ENCODE results near the gene MAPK13. TPM values are rescaled to one million over a fixed set of nuclear protein-coding genes. Genes with fewer than 3 reads are reported as not detected.
A peak's percentile ranks its signal among the peaks of the same experiment; 100 is the strongest.

MAPK13 gene
- total RNA-seq, 1 donor from 2014 or later = 71.7 TPM

DNA sequence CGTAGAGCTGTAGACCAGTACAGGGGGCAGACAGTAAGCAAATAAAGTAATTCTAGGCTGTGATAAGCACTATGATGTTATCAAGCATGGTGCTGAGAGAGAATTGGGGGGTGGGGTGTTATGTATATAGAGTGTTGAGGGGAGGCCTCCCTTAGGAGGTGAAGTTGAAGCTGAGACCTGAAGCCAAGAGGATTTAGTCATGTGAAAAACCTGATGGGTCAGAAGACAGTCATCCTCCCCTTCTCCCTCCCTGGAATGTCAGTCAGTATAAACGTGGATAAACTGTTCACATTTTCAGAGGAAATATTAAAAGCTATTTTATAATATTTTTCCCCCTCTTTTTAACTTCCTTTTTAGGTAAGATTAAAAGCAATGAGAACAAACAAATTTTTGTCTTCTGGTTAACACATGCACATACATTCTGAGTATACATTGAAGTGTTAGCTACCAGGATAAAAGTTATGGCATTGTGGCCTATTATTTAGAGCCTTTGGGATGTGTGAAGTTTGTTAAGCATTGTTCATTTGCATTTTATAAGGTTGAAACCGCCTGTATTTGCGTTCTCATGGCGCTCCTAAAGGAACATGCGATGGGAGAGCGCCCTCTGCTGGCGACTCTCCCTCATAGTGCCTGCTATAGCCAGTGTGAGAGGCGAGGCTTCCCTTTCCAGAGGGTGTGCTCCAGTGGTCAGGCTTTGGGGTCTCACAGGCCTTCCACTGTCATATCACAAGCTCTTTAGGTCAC, 35.4 kb upstream of the MAPK13 start:
- Histone ChIP-seq H3K4me1 (peaks cover 9% of the 10 kb centered on the region), H3K27ac (no peak overlapping the region), H3K27me3 (ENCODE audit: low read depth) (no peaks in the 10 kb centered on the region), H3K36me3 (peaks cover 47% of the 10 kb centered on the region), H3K4me3 (no peak overlapping the region), H3K9me3 (no peaks in the 10 kb centered on the region)
- TF ChIP-seq, protein P1, sequence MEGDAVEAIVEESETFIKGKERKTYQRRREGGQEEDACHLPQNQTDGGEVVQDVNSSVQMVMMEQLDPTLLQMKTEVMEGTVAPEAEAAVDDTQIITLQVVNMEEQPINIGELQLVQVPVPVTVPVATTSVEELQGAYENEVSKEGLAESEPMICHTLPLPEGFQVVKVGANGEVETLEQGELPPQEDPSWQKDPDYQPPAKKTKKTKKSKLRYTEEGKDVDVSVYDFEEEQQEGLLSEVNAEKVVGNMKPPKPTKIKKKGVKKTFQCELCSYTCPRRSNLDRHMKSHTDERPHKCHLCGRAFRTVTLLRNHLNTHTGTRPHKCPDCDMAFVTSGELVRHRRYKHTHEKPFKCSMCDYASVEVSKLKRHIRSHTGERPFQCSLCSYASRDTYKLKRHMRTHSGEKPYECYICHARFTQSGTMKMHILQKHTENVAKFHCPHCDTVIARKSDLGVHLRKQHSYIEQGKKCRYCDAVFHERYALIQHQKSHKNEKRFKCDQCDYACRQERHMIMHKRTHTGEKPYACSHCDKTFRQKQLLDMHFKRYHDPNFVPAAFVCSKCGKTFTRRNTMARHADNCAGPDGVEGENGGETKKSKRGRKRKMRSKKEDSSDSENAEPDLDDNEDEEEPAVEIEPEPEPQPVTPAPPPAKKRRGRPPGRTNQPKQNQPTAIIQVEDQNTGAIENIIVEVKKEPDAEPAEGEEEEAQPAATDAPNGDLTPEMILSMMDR (IDR thresholded peaks at IDR 0.05) = peak; percentile 93
- DNase-seq (peak; percentile 88), ATAC-seq (peak; percentile 96 to 97)
- intact Hi-C loops (cut with DNase I) = loop anchor here (5.0 kb wide), 1 partner anchor 68 kb away; the partner anchor contains the start of gene MAPK14

DNA sequence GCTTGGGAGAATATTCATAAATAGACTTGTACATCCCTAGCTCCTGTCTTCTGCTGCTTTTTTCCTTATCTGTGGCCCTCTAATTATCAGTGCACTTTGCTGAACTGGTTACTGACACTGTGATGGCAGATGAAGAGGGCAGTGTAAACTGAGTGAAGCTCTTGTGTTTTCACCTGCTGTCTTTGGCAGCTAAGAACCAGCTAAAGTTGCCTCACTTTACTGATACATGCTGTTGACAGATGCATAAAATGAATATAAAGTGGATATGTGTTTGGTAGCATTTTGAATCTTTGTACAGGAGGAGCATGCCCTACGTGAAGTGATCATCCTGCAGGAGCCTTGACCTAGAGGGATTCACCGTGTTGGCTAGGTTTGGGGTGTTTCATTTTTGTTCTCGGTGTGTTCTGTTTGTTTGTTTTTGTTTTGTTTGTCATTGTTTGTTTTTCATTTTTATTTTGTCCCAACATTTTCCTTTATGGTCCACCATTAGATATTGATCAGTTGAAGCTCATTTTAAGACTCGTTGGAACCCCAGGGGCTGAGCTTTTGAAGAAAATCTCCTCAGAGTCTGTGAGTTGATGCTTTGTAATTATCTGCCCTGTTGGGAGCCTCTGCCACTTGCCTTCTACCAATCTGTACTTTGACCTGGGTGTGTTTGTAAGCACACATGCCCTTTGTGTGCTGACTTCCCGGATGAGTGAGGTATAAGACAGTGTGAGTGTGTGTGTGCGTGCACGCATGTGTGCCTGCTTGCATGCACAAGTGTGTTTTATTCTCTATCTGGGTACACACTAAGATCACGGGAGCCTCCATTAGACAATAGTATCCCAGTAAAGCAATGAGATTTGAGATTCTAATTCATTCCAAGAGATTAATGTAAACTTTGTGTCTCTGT, 34.6 kb upstream of the MAPK13 start:
- no peak for ATAC-seq
- no peak for DNase-seq
- no peak overlapping the region for H3K27ac ChIP-seq
- H3K4me3 ChIP-seq = no peak overlapping the region
- no peaks in the 10 kb centered on the region for H3K27me3 ChIP-seq (ENCODE audit: low read depth)
- H3K9me3 ChIP-seq = no peaks in the 10 kb centered on the region
- peaks cover 9% of the 10 kb centered on the region for H3K4me1 ChIP-seq
- intact Hi-C loops (cut with DNase I) = loop anchor here (5.0 kb wide), 1 partner anchor 68 kb away; the partner anchor contains the start of gene MAPK14
- TF ChIP-seq, protein P1 (IDR thresholded peaks at IDR 0.05) = no peak
- H3K36me3 ChIP-seq = peaks cover 49% of the 10 kb centered on the region

DNA sequence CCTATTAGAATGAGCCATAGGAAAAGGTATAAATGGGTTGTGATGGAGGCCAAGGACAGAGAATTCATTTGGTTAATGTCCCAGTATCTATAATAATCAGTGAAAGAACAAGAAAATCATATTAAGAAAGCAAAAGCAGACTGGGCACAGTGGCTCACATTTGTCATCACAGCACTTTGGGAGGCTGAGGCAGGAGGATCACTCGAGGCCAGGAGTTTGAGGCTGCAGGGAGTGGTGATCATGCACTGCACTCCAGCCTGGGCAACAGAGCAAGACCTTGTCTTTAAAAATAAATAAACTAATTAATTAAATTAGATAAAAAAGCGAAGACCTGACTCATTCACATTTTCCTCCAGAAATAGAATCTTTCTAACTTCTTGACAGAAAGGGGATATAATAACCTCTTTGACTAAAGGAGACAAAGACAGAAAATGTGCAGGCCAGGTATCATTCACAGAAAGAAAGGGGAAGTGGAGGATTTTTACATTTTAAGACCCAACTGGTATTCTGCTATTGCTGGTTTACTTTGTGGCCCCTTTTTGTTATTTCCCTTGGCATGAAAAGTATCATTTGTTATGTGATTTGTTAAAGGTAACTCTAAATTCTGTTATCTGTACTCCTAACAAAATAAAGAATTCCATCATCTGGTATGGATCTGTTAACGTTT, 31.9 kb upstream of the MAPK13 start:
- Histone ChIP-seq H3K9me3 (no peaks in the 10 kb centered on the region), H3K36me3 (peaks cover 56% of the 10 kb centered on the region), H3K4me3 (no peak overlapping the region), H3K27ac (no peak overlapping the region), H3K4me1 (peaks cover 9% of the 10 kb centered on the region), H3K27me3 (ENCODE audit: low read depth) (no peaks in the 10 kb centered on the region)
- TF ChIP-seq, protein P1 (IDR thresholded peaks at IDR 0.05) = no peak
- DNase-seq = no peak
- ATAC-seq = no peak
- intact Hi-C loops (cut with DNase I) = loop anchor here (5.0 kb wide), 1 partner anchor 71 kb away; the partner anchor contains the start of gene MAPK14

DNA sequence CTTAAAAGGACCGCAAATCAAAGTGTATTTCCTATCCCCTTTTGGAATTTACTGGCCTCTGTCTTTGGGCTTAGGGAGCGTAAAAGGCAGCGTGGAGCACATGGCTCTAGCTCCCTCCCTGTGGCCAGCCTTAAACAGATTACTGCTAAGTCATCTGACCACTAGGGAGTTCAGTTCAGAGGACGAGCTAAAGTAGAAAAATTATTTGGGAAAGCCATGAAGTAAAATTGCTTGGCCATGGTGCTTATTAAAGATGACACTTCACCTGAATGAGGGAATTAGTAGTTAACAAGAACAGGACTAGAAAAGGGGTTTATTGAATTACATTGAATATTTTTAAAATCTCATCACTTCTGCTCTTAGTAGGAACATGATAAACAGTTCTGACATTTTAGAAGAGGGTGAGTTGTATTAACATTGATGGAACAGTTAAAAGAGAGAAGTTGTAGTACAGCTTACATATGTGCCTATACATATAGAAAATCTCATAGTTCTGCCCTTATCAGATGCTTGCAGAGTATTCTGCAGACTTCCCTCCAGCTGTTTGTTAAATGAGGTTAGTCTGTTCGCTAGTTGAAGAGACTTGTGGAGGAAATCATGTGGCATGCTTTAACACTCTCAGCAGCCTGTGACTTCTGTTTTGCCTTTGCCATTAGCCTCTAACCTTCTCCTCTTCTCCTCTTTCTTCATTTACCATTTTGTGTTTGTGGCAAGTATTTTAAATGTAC, 31.2 kb upstream of the MAPK13 start:
- intact Hi-C loops (cut with DNase I) = loop anchor here (5.0 kb wide), 1 partner anchor 72 kb away; the partner anchor contains the start of gene MAPK14
- DNase-seq = no peak
- H3K9me3 ChIP-seq = no peaks in the 10 kb centered on the region

More for the DNA sequence above, 31.2 kb upstream of the MAPK13 start:
- ATAC-seq = no peak
- peaks cover 9% of the 10 kb centered on the region for H3K4me1 ChIP-seq
- H3K27me3 ChIP-seq (ENCODE audit: low read depth) = no peaks in the 10 kb centered on the region
- peaks cover 63% of the 10 kb centered on the region for H3K36me3 ChIP-seq
- TF ChIP-seq, protein P1 (IDR thresholded peaks at IDR 0.05) = no peak
- H3K4me3 ChIP-seq = no peak overlapping the region
- no peak overlapping the region for H3K27ac ChIP-seq

All from lower lobe of right lung (tissue), 2 donors.